Calu3 (cell line): ENCODE data around the gene WNT9B. TPM values are rescaled to one million over a fixed set of nuclear protein-coding genes. Genes with fewer than 3 reads are reported as not detected.

ENCODE experiments used
- BruUV-seq: library from RNA; stranded (reverse); fragments of 400-500 nt; replicated peaks from 2 replicates; lab custom pipeline; 2021; lab: Mats Ljungman, UMichigan
- CTCF ChIA-PET: fragments of 300-600 bp; sonication (Branson Sonifier 250); formaldehyde crosslinking; loops from one replicate; lab custom pipeline; 2022; ENCODE audit warnings: antibody characterized with exemption; lab: Charles Lee
- DNase-seq: peaks from one replicate; pipeline ENCODE4 v3.0.0; 2022
- H3K27ac Mint-ChIP-seq: one replicate; pipeline ENCODE4 v1.8.0; 2022; ENCODE audit warnings: mixed read lengths; ENCODE audit not compliant: unreplicated experiment
- H3K27me3 Mint-ChIP-seq: one replicate; pipeline ENCODE4 v1.8.0; 2022; ENCODE audit warnings: mixed read lengths; ENCODE audit not compliant: unreplicated experiment
- H3K36me3 Mint-ChIP-seq: one replicate; pipeline ENCODE4 v1.8.0; 2022; ENCODE audit warnings: mild to moderate bottlenecking, moderate library complexity, mixed read lengths; ENCODE audit not compliant: insufficient read depth, unreplicated experiment
- H3K4me1 Mint-ChIP-seq: one replicate; pipeline ENCODE4 v1.8.0; 2022; ENCODE audit warnings: mild to moderate bottlenecking, low read depth, mixed read lengths; ENCODE audit not compliant: unreplicated experiment
- H3K4me3 Mint-ChIP-seq: one replicate; pipeline ENCODE4 v1.8.0; 2022; ENCODE audit warnings: mild to moderate bottlenecking, low read depth, moderate library complexity, mixed read lengths; ENCODE audit not compliant: unreplicated experiment
- H3K9me3 Mint-ChIP-seq: one replicate; pipeline ENCODE4 v1.8.0; 2022; ENCODE audit warnings: low read depth, mixed read lengths; ENCODE audit not compliant: unreplicated experiment
- intact Hi-C: fragments of 100-400 bp; cut with micrococcal nuclease; formaldehyde crosslinking; loops from one replicate; pipeline ENCODE4 v1.10.0; 2022; ENCODE audit not compliant: unreplicated experiment
- total RNA-seq: library from RNA; stranded (reverse); gene quantifications from 2 replicates; pipeline ENCODE4 v1.2.3, GENCODE V29; 2022
- TF ChIP-seq, protein P1 (sequence below): fragments of 200-600 bp; IDR thresholded peaks from one replicate; pipeline ENCODE4 v1.8.0; 2022; ENCODE audit warnings: antibody characterized with exemption; ENCODE audit not compliant: unreplicated experiment

Gene WNT9B
- total RNA-seq, 1 experiment from 2014 or later: not detected

- BruUV-seq: no TSS peak
- Mint-ChIP-seq H3K4me3 (no peak overlapping the region), H3K36me3 (peaks cover under 1% of the 10 kb centered on the region), H3K4me1 (no peaks in the 10 kb centered on the region), H3K27ac (no peak overlapping the region), H3K27me3 (peaks cover 42% of the 10 kb centered on the region), H3K9me3 (no peaks in the 10 kb centered on the region)
- intact Hi-C loops: no loop called here
- CTCF ChIA-PET: interaction anchor here (0.9 kb wide), 1 partner anchor 12 kb away, joined by 3 read pairs; no protein-coding TSS in a partner anchor
- no peak for DNase-seq
- TF ChIP-seq, protein P1, sequence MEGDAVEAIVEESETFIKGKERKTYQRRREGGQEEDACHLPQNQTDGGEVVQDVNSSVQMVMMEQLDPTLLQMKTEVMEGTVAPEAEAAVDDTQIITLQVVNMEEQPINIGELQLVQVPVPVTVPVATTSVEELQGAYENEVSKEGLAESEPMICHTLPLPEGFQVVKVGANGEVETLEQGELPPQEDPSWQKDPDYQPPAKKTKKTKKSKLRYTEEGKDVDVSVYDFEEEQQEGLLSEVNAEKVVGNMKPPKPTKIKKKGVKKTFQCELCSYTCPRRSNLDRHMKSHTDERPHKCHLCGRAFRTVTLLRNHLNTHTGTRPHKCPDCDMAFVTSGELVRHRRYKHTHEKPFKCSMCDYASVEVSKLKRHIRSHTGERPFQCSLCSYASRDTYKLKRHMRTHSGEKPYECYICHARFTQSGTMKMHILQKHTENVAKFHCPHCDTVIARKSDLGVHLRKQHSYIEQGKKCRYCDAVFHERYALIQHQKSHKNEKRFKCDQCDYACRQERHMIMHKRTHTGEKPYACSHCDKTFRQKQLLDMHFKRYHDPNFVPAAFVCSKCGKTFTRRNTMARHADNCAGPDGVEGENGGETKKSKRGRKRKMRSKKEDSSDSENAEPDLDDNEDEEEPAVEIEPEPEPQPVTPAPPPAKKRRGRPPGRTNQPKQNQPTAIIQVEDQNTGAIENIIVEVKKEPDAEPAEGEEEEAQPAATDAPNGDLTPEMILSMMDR: no peak
Measured at GRCh38 chr17:46879101-46879500, 27.7 kb downstream of the WNT9B start.

DNA sequence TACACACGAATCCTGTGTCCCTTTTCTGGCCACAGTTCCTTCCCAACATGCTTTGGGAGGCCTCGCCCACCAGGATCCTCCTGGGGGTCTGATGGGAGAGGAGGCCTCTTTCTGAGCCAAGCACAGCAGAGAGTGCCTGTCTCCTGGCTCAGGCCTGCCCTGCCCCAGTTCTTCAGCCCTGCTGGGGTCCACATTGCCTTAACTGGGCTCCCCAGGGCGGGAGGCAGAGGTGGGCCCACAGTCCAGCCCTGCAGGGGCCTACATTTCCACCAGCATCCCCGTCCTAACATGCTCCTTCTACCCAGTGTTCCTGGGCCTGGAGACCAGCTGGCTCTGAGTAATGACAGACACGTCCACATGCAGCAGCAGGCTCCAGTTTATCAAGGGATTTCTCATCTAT is 29.6 kb downstream of the WNT9B start:
- Mint-ChIP-seq H3K4me3 (no peak overlapping the region), H3K9me3 (no peaks in the 10 kb centered on the region), H3K27me3 (peaks cover 46% of the 10 kb centered on the region), H3K36me3 (no peaks in the 10 kb centered on the region), H3K27ac (no peak overlapping the region), H3K4me1 (no peaks in the 10 kb centered on the region)
- no peak for DNase-seq
- intact Hi-C loops: no loop called here
- TF ChIP-seq, protein P1: no peak
- no TSS peak for BruUV-seq
- CTCF ChIA-PET: no interaction called here

DNA sequence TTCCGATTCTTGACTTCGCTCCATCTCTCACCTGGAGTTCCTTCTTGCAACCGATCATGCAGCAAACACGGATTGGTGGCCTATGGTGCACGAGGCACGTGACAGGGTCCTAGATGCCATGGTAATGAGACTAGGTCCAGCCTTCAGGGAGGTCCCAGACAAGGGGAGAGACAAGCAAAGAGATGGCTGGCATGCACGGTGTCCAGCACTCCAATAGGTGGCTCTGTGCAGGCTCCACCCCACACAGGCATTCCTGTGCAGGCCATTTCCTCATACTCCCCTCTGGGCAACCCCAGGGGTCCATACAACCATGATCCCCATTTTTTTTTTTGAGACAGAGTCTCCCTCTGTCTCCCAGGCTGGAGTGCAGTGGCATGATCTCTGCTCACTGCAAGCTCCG is 31.3 kb downstream of the WNT9B start:
- Mint-ChIP-seq H3K4me3 (no peak overlapping the region), H3K4me1 (no peaks in the 10 kb centered on the region), H3K27ac (no peak overlapping the region), H3K36me3 (no peaks in the 10 kb centered on the region), H3K9me3 (no peaks in the 10 kb centered on the region), H3K27me3 (peaks cover 59% of the 10 kb centered on the region)
- BruUV-seq: no TSS peak
- DNase-seq: no peak
- CTCF ChIA-PET: no interaction called here
- TF ChIP-seq, protein P1: no peak
- intact Hi-C loops: no loop called here

DNA sequence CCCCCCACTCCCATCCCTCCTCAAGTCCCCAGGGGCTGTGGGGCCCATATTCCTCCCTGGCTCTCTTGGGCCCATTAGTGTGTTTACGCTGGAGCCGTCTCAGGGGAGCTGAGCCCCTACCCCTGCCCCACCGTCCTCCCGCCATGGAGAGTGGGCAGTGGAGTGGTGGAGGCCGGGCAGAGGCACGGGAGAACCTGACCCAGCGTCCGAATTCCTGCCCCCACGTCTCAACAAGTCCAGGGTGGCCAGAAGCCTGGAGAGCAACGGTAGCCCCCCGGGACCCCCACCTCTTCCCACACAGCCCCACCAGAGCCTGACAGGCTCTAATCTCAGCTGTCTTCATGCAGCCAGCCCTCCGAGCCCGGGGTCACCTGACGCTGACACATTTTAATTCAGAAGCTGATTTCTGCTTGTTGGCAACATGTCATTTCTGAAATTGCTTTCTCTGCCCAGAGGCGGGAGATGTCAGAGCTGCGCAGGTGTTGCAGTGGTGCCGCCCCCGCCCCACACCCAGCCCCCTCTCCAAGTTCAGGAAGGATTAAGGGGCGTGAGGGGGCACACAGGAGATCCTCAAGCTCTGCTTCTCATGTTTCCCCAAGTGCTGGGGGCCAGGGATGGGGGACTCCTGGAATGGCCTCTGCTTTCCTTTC is 32.6 kb downstream of the WNT9B start:
- peaks cover 61% of the 10 kb centered on the region for H3K27me3 Mint-ChIP-seq
- H3K36me3 Mint-ChIP-seq: no peaks in the 10 kb centered on the region
- no peaks in the 10 kb centered on the region for H3K4me1 Mint-ChIP-seq
- DNase-seq: no peak
- intact Hi-C loops: no loop called here
- no peak overlapping the region for H3K4me3 Mint-ChIP-seq
- BruUV-seq: no TSS peak
- TF ChIP-seq, protein P1: no peak
- H3K9me3 Mint-ChIP-seq: no peaks in the 10 kb centered on the region
- CTCF ChIA-PET: no interaction called here
- no peak overlapping the region for H3K27ac Mint-ChIP-seq
